GM13976 (cell line): ENCODE results near the gene WNT7B.
"Not testable (repeated sequence)": the region's sequence is repeated elsewhere in the genome, so short reads cannot be mapped to it uniquely, and the experiment has no call there.

Experiments used
- DNase-seq: peaks from one replicate; pipeline ENCODE4 v3.0.0; 2012; ENCODE audit warnings: low spot score
- CTCF ChIP-seq: IDR thresholded peaks from 2 replicates; pipeline ENCODE4 v1.5.1; 2012; ENCODE audit warnings: borderline replicate concordance, mild to moderate bottlenecking; ENCODE audit not compliant: insufficient read depth; ENCODE audit errors: extremely low read depth, missing control alignments, control extremely low read depth
- in situ Hi-C: fragments of 300-500 bp; cut with MboI; formaldehyde crosslinking; loops from one replicate; pipeline ENCODE4 v1.12.0; 2022; ENCODE audit warnings: low sequenced_read_pairs, mixed read lengths, inconsistent platforms; ENCODE audit not compliant: unreplicated experiment

Gene WNT7B

DNA sequence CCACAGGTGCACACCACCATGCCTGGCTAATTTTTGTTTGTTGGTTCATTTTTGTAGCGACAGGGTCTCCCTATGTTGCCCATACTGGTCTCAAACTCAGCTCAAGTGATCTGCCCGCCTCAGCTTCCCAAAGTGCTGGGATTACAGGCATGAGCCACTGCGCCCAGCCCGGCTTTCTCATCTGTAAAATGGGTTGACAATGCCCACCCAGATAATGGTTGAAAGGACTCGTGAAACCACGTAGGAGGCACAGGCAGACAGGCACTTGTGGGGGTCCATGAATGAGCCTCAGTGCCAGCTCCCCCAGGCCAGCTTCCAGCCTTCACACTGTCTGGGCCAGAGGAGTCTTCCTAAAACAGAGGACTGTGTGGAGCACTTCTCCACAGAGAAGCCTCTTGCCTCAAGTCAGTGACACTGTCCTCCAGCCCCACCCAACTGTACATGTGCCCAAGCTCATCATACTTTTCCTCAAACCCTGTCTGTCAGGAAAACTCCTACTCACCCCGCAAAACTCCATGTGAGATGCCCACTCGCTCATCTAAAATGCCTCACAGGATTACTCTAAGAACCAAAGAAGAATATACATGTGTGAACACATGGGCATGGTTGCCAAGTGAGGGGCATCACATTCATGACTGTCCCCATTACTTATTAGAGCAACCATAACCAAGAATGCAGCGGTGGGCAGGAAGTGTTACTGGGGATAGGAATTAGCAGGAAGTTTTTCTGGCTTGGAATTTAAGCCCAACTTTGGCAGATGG, 32.1 kb upstream of the WNT7B start:
- DNase-seq: no peak
- in situ Hi-C loops: loop anchor here (5.0 to 25.0 kb wide), 2 partner anchors 108 to 303 kb away; no protein-coding TSS in a partner anchor
- TF ChIP-seq CTCF: no peak

DNA sequence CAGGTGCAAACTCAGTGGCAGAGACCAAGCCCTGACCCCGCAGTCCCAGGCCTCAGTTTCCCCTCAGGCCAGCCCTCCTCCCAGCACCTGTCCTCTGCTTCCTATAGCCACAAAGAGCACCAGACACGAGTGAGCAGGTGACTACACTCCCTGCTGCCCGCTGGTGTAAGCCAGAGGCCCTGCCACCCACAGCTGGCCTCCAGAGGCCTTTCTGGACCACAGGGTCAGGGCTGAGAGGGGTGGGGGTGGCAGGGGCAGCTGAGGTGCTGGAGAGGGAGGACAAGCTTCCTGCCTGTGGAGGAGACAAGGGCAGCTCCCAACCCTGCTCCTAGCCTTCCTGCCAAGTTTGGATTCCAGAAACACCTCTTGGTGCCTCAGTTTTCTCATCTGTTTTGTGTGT, 31.3 kb upstream of the WNT7B start:
- TF ChIP-seq CTCF: no peak
- no peak for DNase-seq
- in situ Hi-C loops: loop anchor here (5.0 to 25.0 kb wide), 2 partner anchors 109 to 304 kb away; no protein-coding TSS in a partner anchor

DNA sequence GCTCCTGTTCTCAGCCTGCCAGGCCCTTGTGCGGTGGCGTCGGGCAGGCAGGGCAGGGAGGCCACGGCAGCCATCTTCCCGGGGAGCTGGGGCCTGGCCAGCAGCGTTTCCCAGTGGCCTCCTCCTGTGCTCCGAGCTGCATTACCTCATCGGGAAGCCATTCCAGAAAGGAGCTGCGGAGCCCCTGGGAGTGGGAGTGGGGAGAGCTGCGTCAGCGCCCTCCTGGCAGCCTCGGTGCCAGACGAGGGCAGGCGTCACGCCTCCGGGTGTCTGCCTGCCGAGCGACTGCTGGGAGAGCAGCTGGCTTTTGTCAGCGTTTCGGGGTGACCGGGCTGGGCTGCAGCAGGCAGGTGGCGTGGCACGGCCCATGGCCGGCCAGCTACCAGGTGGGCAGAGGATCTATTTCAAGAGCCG, 30.9 kb upstream of the WNT7B start:
- no peak for TF ChIP-seq CTCF
- no peak for DNase-seq

GRCh38 chr22:46007003-46007847, 30.3 kb upstream of the WNT7B start:
- no peak for TF ChIP-seq CTCF
- in situ Hi-C loops: loop anchor here (5.0 to 25.0 kb wide), 2 partner anchors 110 to 305 kb away; no protein-coding TSS in a partner anchor
- DNase-seq: no peak

More for the DNA sequence above, 30.9 kb upstream of the WNT7B start:
- in situ Hi-C loops: loop anchor here (5.0 to 25.0 kb wide), 2 partner anchors 109 to 304 kb away; no protein-coding TSS in a partner anchor

DNA sequence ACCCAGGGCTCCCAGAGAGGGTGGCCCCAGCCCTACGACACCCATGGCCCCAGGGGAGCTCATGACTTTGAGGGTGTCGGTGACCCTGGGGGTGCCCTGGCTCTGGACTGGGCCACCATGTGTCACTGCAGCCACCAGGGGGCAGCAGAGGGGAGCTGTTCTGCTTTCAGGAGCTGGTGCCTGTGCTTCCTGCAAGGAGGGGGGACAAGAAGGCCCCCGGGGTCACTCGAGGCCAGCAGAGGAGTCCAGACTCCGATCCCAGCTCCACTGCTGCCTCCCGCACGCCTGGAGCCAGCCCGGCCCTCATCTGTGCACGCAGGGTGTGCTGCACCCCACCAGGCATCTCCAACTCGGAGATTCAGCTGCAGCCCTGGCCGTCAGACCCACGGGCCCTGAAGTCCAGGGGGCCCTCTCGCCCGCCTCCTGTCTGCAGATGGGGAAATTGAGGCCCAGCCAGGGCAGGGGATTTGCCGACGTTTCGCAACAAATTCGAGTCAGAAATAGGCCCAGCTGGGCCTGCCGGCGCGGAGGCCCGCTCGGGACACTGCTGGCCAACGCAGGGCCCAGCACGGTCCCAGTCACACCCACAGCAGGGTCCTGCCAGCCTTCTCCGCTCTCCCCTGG, 29.5 kb upstream of the WNT7B start:
- TF ChIP-seq CTCF: peak; percentile 93
- DNase-seq: peak; percentile 96
- in situ Hi-C loops: loop anchor here (5.0 to 25.0 kb wide), 2 partner anchors 111 to 306 kb away; no protein-coding TSS in a partner anchor

DNA sequence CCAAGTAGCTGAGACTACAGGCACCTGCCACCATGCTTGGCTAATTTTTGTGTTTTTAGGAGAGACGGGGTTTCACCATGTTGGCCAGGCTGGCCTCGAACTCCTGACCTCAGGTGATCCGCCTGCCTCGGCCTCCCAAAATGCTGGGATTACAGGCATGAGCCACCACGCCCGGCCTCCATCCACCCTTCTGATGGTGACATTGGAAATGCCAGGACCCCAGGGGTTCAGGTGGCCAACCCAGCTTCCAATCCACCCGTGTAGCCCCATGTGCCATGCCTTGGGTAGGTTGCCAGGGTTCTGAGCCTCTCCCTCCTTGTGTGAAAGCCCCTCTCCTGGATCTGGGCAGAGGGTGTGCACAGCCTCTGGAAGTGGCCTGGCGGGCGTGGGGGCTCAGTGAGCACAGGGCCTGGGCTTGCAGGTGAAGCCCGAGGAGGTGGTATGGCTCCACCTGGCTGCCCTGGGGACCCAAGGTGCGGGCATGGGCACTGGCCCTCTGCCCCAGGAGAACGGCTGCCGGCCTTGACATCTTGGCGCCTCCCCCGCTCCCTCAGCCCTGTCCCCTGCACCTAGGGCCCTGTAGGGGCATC, 28.2 kb upstream of the WNT7B start:
- not testable (repeated sequence) for DNase-seq
- in situ Hi-C loops: loop anchor here (5.0 to 25.0 kb wide), 2 partner anchors 112 to 307 kb away; no protein-coding TSS in a partner anchor
